ENCODE data around the gene HTR3C. TPM values are rescaled to one million over a fixed set of nuclear protein-coding genes. Genes with fewer than 3 reads are reported as not detected.

HTR3C gene
- total RNA-seq, 3 donors from 2014 or later (not counting 1 experiment from before 2014, with no cell fraction given), result not detected

DNA sequence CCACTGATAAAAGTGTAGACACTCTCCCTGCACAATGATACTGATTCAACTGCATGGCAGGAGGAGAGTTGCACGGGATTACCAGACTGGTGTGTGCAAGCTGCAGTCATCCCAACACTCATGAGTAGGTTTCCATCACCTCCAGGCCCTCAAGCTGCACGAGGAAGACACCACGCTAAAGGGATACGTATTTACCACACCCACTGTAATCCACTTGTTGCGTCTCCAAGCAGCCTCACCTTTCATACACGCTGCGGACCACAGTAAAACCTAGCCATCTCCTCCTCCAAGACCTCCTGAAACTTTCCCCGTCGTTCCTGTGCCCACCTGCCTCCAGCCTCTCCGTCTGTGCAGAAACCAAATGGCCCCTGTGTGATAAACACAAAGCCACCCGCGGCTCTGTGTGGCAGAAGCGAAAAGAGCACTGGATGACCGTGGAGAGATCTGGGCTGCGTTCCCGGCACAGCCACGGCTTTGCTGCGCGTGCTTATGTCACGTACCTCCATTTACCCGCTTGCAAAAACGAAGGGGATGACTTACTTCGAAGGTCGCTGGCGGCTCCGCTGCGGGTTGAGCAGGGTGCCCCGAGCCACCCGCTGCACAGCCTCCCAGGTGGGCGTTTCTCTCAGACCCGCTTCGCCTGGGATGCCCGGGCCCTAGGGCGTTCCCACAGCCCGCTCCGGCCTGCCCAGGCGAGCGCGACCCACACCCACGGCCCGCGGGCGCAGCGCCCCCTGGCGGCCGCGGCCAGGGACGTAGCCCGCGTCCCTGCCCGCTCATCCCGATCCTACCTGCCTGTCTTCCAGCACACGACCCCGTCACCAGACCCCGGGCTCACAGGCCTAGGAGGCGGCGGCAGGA is 35.8 kb upstream of the HTR3C start:
- Mint-ChIP-seq H3K27ac (peak overlapping the region; percentile 84 to 88), H3K27me3 (ENCODE audit: low read depth in 2 of 2) (peaks cover 5 to 14% of the 10 kb centered on the region in 2 donors), H3K9me3 (no peaks in the 10 kb centered on the region), H3K4me1 (peaks cover 24% of the 10 kb centered on the region in 2 donors), H3K4me3 (peak overlapping the region; percentile 100), H3K36me3 (peaks cover 7% of the 10 kb centered on the region)
- Histone ChIP-seq H3K36me3 (ENCODE audit: control insufficient read depth, insufficient read depth, low read length) (peaks cover 4% of the 10 kb centered on the region), H3K9me3 (ENCODE audit: control insufficient read depth, insufficient read depth, low read length) (no peaks in the 10 kb centered on the region), H3K27ac (ENCODE audit: low read length) (peak overlapping the region; percentile 5), H3K4me1 (ENCODE audit: control insufficient read depth, insufficient read depth, low read length) (peaks cover 15% of the 10 kb centered on the region), H3K4me3 (ENCODE audit: low read length) (peak overlapping the region; percentile 80), H3K27me3 (ENCODE audit: control insufficient read depth, insufficient read depth, low read length) (no peaks in the 10 kb centered on the region)
- WGBS (ENCODE audit: insufficient coverage), result 28% methylated on average over 57 of the region's 57 CpGs
- TF ChIP-seq CTCF (IDR thresholded peaks at IDR 0.05), result peak; percentile 98
- intact Hi-C loops (cut with micrococcal nuclease), result loop anchor here (2.0 kb wide), 1 partner anchor 122 kb away; no protein-coding TSS in a partner anchor
- ATAC-seq (peak; percentile 62 to 84 (median 75)), DNase-seq (peak in 1 of 2 donors; percentile 79)

DNA sequence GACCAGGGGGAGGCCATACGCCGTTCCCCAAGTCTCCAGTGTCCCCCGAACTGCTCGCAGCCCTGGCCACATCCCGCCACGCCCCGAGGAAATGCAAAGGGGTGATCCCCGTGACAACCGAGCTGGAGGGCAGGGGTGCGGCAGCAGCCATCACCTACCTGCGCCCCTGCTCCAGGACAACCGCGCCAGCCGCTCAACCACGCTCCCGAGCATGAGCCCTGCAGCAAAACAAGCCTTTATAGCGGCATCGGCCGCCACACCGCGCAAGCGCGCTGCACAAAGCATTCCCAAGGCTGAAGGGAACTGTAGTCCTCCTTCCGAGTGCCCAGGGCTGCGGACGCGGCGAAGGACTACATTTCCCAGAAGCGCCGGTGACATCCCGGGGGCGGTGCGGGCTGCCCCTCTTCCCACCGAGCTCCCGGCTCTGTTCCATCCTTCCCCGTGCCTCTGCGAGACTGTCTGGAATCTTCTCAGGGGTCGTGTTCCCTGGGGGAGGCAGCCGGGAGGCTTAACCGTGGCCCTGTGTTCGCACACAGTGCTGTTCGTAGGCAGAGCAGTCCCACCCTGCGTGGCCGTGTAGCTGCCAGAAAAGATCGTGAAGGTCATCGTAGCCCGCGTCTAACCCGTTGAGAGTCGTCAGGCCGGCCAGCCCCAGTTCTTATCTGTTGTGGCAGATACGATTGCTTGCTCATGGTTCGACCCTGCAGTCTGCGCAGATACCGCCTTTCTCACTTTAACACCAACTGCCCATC is 35.0 kb upstream of the HTR3C start, which contains the start of gene ABCC5:
Gene ABCC5, minus strand, starts transcription at position 213 of the 752 bp plus-strand sequence. CDS start 3,492 bp downstream, outside the sequence.
- H3K36me3 Mint-ChIP-seq, result peaks cover under 1% of the 10 kb centered on the region
- H3K27me3 ChIP-seq (ENCODE audit: control insufficient read depth, insufficient read depth, low read length), result no peaks in the 10 kb centered on the region
- no peaks in the 10 kb centered on the region for H3K9me3 ChIP-seq (ENCODE audit: control insufficient read depth, insufficient read depth, low read length)
- peaks cover under 1% of the 10 kb centered on the region for H3K36me3 ChIP-seq (ENCODE audit: control insufficient read depth, insufficient read depth, low read length)
- H3K27me3 Mint-ChIP-seq (ENCODE audit: low read depth in 2 of 2), result peaks cover 5 to 14% of the 10 kb centered on the region in 2 donors
- DNase-seq (peak; percentile 68 to 91), ATAC-seq (peak; percentile 96 to 97 (median 97))
- peak; percentile 77 for TF ChIP-seq CTCF (IDR thresholded peaks at IDR 0.05)
- peak within 1 kb of the TSS; percentile 32 for H3K27ac ChIP-seq (ENCODE audit: low read length)
- H3K4me3 Mint-ChIP-seq, result peak within 1 kb of the TSS; percentile 100
- under 1% methylated on average over 55 of the region's 55 CpGs for WGBS (ENCODE audit: insufficient coverage)
- H3K27ac Mint-ChIP-seq, result peak within 1 kb of the TSS; percentile 84 to 88
- peak within 1 kb of the TSS; percentile 80 for H3K4me3 ChIP-seq (ENCODE audit: low read length)
- H3K9me3 Mint-ChIP-seq, result no peaks in the 10 kb centered on the region
- H3K4me1 Mint-ChIP-seq, result peaks cover 24% of the 10 kb centered on the region in 2 donors
- peaks cover 15% of the 10 kb centered on the region for H3K4me1 ChIP-seq (ENCODE audit: control insufficient read depth, insufficient read depth, low read length)
- intact Hi-C loops (cut with micrococcal nuclease), result loop anchor here (2.0 kb wide), 1 partner anchor 123 kb away; no protein-coding TSS in a partner anchor

DNA sequence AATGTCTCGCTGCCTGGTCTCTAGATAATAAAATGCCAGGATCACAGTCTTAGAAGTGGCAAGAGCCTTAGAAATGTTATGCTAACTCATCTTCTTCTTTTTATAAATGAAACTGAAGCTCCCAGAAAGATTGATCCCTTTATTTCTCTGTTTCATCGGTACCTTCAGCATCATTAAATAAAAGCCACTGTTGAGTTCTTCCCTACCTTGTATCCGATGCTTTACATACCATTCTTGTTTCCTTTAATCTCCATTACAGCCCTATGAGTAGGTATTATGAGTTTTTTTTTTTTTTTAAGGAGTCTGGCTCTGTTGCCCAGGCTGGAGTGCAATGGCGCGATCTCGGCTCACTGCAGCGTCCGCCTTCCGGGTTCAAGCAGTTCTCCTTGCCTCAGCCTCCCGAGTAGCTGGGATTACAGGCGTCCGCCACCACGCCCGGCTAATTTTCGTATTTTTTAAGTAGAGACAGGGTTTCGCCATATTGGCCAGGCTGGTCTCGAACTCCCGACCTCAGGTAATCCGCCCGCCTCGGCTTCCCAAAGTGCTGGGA is 34.3 kb upstream of the HTR3C start:
- peaks cover 11 to 18% of the 10 kb centered on the region in 2 donors for H3K27me3 Mint-ChIP-seq (ENCODE audit: low read depth in 2 of 2)
- ATAC-seq, result no peak
- intact Hi-C loops (cut with micrococcal nuclease), result no loop called here
- H3K36me3 Mint-ChIP-seq, result no peaks in the 10 kb centered on the region
- no peak for TF ChIP-seq CTCF (IDR thresholded peaks at IDR 0.05)
- peak overlapping the region; percentile 84 to 88 for H3K27ac Mint-ChIP-seq
- Histone ChIP-seq H3K36me3 (ENCODE audit: control insufficient read depth, insufficient read depth, low read length) (no peaks in the 10 kb centered on the region), H3K9me3 (ENCODE audit: control insufficient read depth, insufficient read depth, low read length) (no peaks in the 10 kb centered on the region), H3K4me1 (ENCODE audit: control insufficient read depth, insufficient read depth, low read length) (peaks cover 15% of the 10 kb centered on the region), H3K4me3 (ENCODE audit: low read length) (peak overlapping the region; percentile 80), H3K27me3 (ENCODE audit: control insufficient read depth, insufficient read depth, low read length) (no peaks in the 10 kb centered on the region), H3K27ac (ENCODE audit: low read length) (peak overlapping the region; percentile 32)
- no peak for DNase-seq
- WGBS (ENCODE audit: insufficient coverage), result 91% methylated on average over 20 of the region's 21 CpGs
- H3K4me1 Mint-ChIP-seq, result peaks cover 24% of the 10 kb centered on the region in 2 donors
- H3K4me3 Mint-ChIP-seq, result peak overlapping the region; percentile 100
- H3K9me3 Mint-ChIP-seq, result no peaks in the 10 kb centered on the region
